Mesendoderm (in vitro differentiated cells): Measurements from ENCODE around the gene TRERF1.

Source experiments
- DNase-seq: peaks from one replicate; pipeline ENCODE4 v3.0.0; 2013
- H2AK5ac ChIP-seq: 2 replicates; pipeline ENCODE4 v1.6.1; 2013; ENCODE audit warnings: low read length, inconsistent platforms
- H2BK120ac ChIP-seq: 2 replicates; pipeline ENCODE4 v1.6.1; 2013; ENCODE audit warnings: low read depth, mild to moderate bottlenecking, low read length, moderate library complexity, mixed read lengths
- H2BK15ac ChIP-seq: replicated peaks from 2 replicates; pipeline ENCODE4 v1.6.1; 2013; ENCODE audit warnings: low read depth, mild to moderate bottlenecking, moderate library complexity
- H2BK5ac ChIP-seq: 2 replicates; pipeline ENCODE4 v1.6.1; 2013; ENCODE audit warnings: low read length, inconsistent platforms
- H3K18ac ChIP-seq: 2 replicates; pipeline ENCODE4 v1.6.1; 2013; ENCODE audit warnings: mild to moderate bottlenecking, low read length, mixed read lengths
- H3K23ac ChIP-seq: one replicate; pipeline ENCODE4 v1.6.1; 2013; ENCODE audit warnings: low read length
- H3K27ac ChIP-seq: 2 replicates; pipeline ENCODE4 v1.5.1; 2013; ENCODE audit warnings: low read depth, mild to moderate bottlenecking, inconsistent platforms, low read length, moderate library complexity
- H3K27me3 ChIP-seq: 2 replicates; pipeline ENCODE4 v1.6.1; 2013; ENCODE audit warnings: low read length, control low read depth, mild to moderate bottlenecking, inconsistent platforms; ENCODE audit not compliant: insufficient read depth, poor library complexity
- H3K36me3 ChIP-seq: 2 replicates; pipeline ENCODE4 v1.6.1; 2013; ENCODE audit warnings: low read length, inconsistent platforms; ENCODE audit not compliant: control insufficient read depth, insufficient read depth
- H3K4ac ChIP-seq: one replicate; pipeline ENCODE4 v1.6.1; 2013; ENCODE audit warnings: low read depth, mild to moderate bottlenecking, low read length, moderate library complexity
- H3K4me1 ChIP-seq: 2 replicates; pipeline ENCODE4 v1.6.1; 2013; ENCODE audit warnings: low read depth, low read length, inconsistent platforms; ENCODE audit not compliant: control insufficient read depth
- H3K4me2 ChIP-seq: 2 replicates; pipeline ENCODE4 v1.6.1; 2013; ENCODE audit warnings: low read length
- H3K4me3 ChIP-seq: 2 replicates; pipeline ENCODE4 v1.5.1; 2013; ENCODE audit warnings: mild to moderate bottlenecking, low read length
- H3K56ac ChIP-seq: one replicate; pipeline ENCODE4 v1.6.1; 2013; ENCODE audit warnings: low read length
- H3K79me1 ChIP-seq: 2 replicates; pipeline ENCODE4 v1.6.1; 2013; ENCODE audit warnings: low read length, inconsistent platforms
- H3K79me2 ChIP-seq: 2 replicates; pipeline ENCODE4 v1.6.1; 2013; ENCODE audit warnings: mild to moderate bottlenecking, low read length; ENCODE audit not compliant: control insufficient read depth, insufficient read depth
- H3K9ac ChIP-seq: 2 replicates; pipeline ENCODE4 v1.6.1; 2013; ENCODE audit warnings: low read length, inconsistent platforms
- H4K5ac ChIP-seq: one replicate; pipeline ENCODE4 v1.6.1; 2013; ENCODE audit warnings: low read length
- H4K8ac ChIP-seq: one replicate; pipeline ENCODE4 v1.6.1; 2013; ENCODE audit warnings: low read depth, mild to moderate bottlenecking, control low read depth, low read length, moderate library complexity
- WGBS: extraction: QIAGEN DNeasy Blood & Tissue Kit; methylation state at CpG from one replicate; pipeline ENCODE4 v1.1.7; 2013; ENCODE audit warnings: low lambda C conversion rate, missing lambda C conversion rate; ENCODE audit not compliant: insufficient coverage; ENCODE audit errors: extremely low coverage; 5-methylcytosine and 5-hydroxymethylcytosine counted together

TRERF1 gene

DNA sequence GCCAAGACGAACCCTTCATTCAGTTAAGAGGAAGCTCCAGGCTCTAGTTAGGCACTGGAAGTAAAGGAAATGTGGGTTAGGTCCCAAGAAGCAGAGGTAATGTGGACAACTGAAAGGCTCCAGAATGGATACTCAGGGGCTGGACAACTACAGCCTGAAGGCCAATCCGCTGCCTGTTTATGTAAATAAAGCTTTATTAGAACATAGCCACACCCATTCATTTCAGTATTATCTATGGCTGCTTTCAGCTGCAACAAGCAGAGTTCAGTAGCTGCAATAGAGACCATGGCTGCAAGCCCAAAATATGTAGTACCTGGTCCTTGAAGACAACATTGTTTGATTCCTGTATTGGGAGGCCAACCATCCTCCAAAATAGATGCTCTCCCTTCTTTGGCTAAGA, 133.2 kb downstream of the TRERF1 start:
- no CpG with 5 or more reads among the region's 2 CpGs for WGBS
- no peak overlapping the region for H3K4me2 ChIP-seq
- no peak overlapping the region for H2BK15ac ChIP-seq
- H3K4ac ChIP-seq: peak overlapping the region; percentile 46
- H3K79me1 ChIP-seq: no peaks in the 10 kb centered on the region
- no peak overlapping the region for H3K4me3 ChIP-seq
- H3K36me3 ChIP-seq: no peaks in the 10 kb centered on the region
- peaks cover 15% of the 10 kb centered on the region for H3K4me1 ChIP-seq
- H4K5ac ChIP-seq: no peak overlapping the region
- no peak overlapping the region for H3K9ac ChIP-seq
- H3K56ac ChIP-seq: no peak overlapping the region
- no peak overlapping the region for H2BK5ac ChIP-seq
- DNase-seq: no peak
- no peak overlapping the region for H3K23ac ChIP-seq
- no peak overlapping the region for H4K8ac ChIP-seq
- H3K27me3 ChIP-seq: no peaks in the 10 kb centered on the region
- H3K27ac ChIP-seq: no peak overlapping the region
- no peak overlapping the region for H2AK5ac ChIP-seq
- H3K18ac ChIP-seq: no peak overlapping the region
- H3K79me2 ChIP-seq: no peaks in the 10 kb centered on the region
- H2BK120ac ChIP-seq: no peak overlapping the region

DNA sequence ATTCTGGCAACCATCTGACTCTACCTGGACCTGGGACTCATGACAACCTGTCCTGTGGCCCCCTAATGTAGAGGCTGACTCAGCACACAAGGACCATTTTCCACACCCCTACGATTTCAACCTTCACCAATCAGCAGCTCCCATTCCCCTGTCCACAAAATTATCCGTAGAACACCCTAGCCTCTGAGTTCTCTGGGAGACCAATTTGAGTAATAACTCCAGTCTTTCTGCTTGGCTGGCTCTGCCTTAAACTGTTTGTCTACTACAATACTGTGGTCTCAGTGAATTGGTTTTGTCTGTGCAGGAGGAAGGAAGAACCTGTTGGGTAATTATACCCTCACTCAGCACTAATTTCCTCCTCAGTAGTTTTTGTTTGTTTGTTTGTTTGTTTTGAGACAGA, 134.7 kb downstream of the TRERF1 start:
- H2BK15ac ChIP-seq: no peak overlapping the region
- WGBS: no CpG with 5 or more reads among the region's 2 CpGs

DNA sequence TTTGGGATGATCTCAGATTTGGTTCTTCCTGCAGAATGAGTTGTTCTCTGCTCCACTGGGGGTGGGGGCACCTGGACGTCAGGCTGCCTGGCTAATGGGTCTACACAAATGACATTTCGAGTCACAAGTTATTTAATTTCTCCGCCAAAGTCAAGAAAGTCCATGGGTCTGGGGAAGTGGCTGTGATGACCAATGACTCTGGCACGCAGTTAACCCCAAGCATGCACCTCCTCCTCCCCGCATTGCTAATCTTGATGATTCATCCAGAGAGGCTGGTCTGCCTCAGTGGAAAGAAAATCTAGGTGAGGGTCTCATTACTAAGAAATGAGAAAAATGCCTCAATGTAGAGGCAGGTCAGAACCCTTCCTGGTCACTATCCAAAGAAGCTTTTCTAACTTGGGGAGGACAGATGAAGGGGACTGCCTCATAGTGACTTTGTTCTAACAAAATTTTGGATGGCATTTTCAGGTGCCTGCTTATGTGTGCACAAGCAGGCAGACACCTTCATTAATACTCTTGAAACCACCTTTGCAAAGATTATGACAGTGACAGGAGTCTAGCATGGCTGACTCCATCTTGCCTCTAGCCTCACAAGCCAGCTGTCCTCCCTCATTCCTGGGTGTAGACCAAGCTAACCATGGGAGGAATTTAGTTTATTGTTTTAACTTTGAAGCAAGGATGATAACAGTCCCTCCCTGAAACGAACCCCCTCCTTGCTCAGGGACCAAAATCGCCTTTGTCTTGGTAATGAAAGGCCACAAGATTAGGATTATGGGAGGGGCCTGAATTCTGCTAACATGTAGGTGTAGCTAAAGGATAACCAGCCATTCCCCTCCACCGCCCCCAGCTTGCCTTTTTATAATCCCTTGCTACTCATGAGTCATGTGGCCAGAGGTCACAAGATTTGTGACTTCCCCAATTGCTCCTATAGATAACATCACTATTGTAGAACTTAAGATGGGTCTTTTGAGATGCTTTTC, 135.4 kb downstream of the TRERF1 start:
- Histone ChIP-seq H2BK120ac (no peak overlapping the region), H3K4me1 (peaks cover 15% of the 10 kb centered on the region), H3K23ac (no peak overlapping the region), H4K8ac (no peak overlapping the region), H4K5ac (no peak overlapping the region), H2BK5ac (peak overlapping the region; percentile 27), H2AK5ac (no peak overlapping the region), H3K4ac (peak overlapping the region; percentile 81), H2BK15ac (no peak overlapping the region), H3K36me3 (no peaks in the 10 kb centered on the region), H3K27me3 (no peaks in the 10 kb centered on the region), H3K56ac (peak overlapping the region; percentile 50), H3K79me2 (no peaks in the 10 kb centered on the region), H3K18ac (peak overlapping the region; percentile 20), H3K9ac (no peak overlapping the region), H3K4me3 (no peak overlapping the region), H3K4me2 (no peak overlapping the region), H3K27ac (peak overlapping the region; percentile 58), H3K79me1 (no peaks in the 10 kb centered on the region)
- peak; percentile 96 for DNase-seq
- WGBS: no CpG with 5 or more reads among the region's 8 CpGs

More for the DNA sequence above, 134.7 kb downstream of the TRERF1 start:
- Histone ChIP-seq H3K4me1 (peaks cover 15% of the 10 kb centered on the region), H3K79me2 (no peaks in the 10 kb centered on the region), H2AK5ac (no peak overlapping the region), H3K18ac (no peak overlapping the region), H3K4me3 (no peak overlapping the region), H3K4me2 (no peak overlapping the region), H3K36me3 (no peaks in the 10 kb centered on the region), H3K56ac (no peak overlapping the region), H4K5ac (no peak overlapping the region), H3K9ac (no peak overlapping the region), H2BK5ac (no peak overlapping the region), H3K23ac (no peak overlapping the region), H3K4ac (no peak overlapping the region), H4K8ac (no peak overlapping the region), H3K27ac (peak overlapping the region; percentile 10), H3K79me1 (no peaks in the 10 kb centered on the region), H3K27me3 (no peaks in the 10 kb centered on the region), H2BK120ac (no peak overlapping the region)
- DNase-seq: no peak

DNA sequence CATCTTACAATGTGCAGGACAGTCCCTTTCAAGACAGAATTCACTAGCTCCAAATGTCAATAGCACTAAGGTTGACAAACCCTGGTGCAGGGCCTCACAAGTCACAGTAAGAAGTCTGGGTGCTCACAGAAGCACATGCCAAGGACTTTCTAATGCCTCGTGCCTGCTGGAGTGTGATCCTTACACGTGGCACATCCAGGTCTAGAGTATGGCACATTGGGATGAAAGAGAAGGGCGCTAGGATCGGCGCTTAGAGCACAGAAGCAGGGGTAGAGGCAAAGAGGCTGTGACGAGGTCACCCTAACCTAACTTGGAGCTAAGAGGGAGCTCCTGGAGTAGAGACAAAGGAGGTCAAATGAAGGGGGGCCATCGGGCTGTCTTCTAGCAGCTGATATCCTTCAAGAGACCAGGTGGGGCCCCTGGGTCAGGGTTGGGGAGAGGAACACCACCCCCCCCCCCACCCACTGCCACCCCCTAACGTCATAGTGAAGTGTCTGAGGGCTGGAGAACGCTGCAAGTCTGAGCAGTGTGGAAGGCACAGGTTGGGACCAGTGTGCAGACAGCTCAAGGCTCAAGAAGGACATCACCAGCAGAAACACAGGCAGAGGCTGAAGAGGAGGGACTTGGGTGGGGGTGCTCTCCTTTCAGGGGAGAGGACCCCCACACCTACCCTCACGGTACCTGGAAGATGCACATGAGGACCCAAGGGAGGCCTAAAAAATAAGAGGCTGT, 136.3 kb downstream of the TRERF1 start:
- Histone ChIP-seq H3K79me2 (no peaks in the 10 kb centered on the region), H3K79me1 (no peaks in the 10 kb centered on the region), H2BK120ac (peak overlapping the region; percentile 47), H3K27me3 (no peaks in the 10 kb centered on the region), H2BK5ac (peak overlapping the region; percentile 27), H2BK15ac (no peak overlapping the region), H3K36me3 (no peaks in the 10 kb centered on the region), H3K18ac (peak overlapping the region; percentile 20), H3K23ac (peak overlapping the region; percentile 45), H3K4me1 (peaks cover 15% of the 10 kb centered on the region), H4K5ac (no peak overlapping the region), H3K4me2 (no peak overlapping the region), H3K27ac (peak overlapping the region; percentile 27), H3K9ac (no peak overlapping the region), H4K8ac (no peak overlapping the region), H3K4me3 (no peak overlapping the region), H2AK5ac (peak overlapping the region; percentile 92), H3K56ac (peak overlapping the region; percentile 78), H3K4ac (peak overlapping the region; percentile 81)
- DNase-seq: no peak
- WGBS: no CpG with 5 or more reads among the region's 10 CpGs

DNA sequence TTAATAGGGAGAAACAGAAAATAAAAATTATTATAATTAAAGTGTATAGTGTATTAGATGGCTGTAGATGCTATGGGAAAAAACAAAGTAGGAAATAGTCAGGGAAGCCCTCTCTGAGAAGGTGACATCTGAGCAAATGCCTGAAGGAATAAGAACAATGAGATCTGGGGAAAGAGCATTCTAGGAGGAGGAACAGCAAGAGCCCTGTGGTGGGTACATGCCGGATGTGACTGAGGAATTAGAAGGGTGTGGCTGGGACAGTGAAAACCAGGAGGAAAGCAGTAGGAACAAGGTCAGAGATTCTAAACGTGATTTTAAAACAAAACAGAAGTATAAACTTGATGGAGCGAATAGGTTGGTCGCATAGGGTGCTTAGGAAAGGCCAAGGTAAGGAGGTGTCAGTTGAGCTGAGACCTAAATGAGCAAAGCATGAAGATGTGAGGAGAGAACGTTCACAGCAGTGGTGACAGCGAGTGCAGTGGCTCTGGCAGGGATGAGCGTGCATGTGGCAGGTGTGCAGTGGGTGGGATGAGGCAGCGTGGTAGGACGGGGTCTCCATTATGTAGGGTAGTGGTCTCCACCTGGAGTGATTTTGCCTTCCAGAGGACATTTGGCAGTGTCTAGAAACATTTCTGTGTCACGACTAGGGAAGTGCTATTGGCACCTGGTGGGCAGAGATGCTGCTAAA, 137.0 kb downstream of the TRERF1 start:
- H3K4me2 ChIP-seq: no peak overlapping the region
- no peaks in the 10 kb centered on the region for H3K79me2 ChIP-seq
- H3K56ac ChIP-seq: peak overlapping the region; percentile 74
- H3K4me3 ChIP-seq: no peak overlapping the region
- no peak overlapping the region for H2BK120ac ChIP-seq
- no peaks in the 10 kb centered on the region for H3K27me3 ChIP-seq
- peaks cover 15% of the 10 kb centered on the region for H3K4me1 ChIP-seq
- peak overlapping the region; percentile 80 for H3K23ac ChIP-seq
- no peak overlapping the region for H3K27ac ChIP-seq
- no CpG with 5 or more reads among the region's 10 CpGs for WGBS
- no peak overlapping the region for H2BK15ac ChIP-seq
- no peak overlapping the region for H3K9ac ChIP-seq
- H3K4ac ChIP-seq: no peak overlapping the region
- H2BK5ac ChIP-seq: peak overlapping the region; percentile 59
- H4K5ac ChIP-seq: no peak overlapping the region
- DNase-seq: peak; percentile 48
- H3K79me1 ChIP-seq: no peaks in the 10 kb centered on the region
- no peak overlapping the region for H4K8ac ChIP-seq
- H3K18ac ChIP-seq: no peak overlapping the region
- H2AK5ac ChIP-seq: peak overlapping the region; percentile 92
- no peaks in the 10 kb centered on the region for H3K36me3 ChIP-seq
